ENCODE results near the gene GLB1L2.

Gene GLB1L2

DNA sequence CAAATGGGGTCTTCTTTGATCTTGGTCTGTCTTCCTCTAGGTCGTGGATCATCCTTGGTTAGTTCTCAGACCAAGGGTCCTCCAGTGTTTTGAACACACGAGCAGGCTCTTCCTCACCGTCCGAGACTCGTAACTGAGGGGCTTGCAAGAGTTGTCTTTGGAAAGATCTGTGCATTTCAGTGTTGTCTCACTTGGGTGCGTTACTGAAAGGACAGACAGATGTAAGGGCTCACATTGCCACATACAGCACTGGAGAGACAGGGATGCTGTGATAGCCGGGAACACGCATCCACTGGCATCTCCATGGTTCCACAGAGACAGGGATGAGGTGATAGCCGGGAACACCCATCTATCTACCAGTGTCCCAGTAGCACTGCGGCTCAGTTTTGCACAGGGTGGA lies 15.7 kb downstream of the GLB1L2 start:
- DNase-seq (ENCODE audit: low spot score) = no peak

DNA sequence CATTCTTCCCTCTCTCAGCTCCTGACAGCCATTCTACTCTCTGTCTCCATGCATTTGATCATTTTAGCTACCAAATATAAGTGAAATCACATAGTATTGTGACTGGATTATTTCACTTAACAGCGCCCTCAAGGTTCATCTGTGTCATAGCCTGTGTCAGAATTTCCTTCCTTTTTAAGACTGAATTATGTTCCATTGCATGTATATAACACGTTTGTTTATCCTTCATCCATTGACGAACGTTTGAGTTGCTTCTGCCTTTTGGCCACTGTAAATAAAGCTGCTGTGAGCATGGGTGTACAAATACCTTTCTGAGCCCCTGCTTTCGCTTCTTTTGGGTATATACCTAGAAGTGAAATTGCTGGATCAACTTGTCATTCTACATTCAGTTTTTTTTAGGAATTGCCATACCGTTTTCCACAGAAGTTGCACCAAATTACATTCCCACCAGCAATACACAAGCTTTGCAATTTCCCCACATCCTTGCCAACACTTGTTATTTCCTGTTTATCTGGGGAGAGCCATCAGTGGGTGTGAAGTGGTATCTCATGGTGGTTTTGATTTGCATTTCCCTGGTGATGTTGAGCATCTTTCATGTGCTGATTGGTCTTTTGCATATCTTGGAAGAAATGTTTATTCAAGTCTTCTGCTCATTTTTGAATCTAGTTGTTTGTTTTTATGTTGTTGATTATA lies 17.5 kb downstream of the GLB1L2 start:
- DNase-seq (ENCODE audit: low spot score) = no peak

DNA sequence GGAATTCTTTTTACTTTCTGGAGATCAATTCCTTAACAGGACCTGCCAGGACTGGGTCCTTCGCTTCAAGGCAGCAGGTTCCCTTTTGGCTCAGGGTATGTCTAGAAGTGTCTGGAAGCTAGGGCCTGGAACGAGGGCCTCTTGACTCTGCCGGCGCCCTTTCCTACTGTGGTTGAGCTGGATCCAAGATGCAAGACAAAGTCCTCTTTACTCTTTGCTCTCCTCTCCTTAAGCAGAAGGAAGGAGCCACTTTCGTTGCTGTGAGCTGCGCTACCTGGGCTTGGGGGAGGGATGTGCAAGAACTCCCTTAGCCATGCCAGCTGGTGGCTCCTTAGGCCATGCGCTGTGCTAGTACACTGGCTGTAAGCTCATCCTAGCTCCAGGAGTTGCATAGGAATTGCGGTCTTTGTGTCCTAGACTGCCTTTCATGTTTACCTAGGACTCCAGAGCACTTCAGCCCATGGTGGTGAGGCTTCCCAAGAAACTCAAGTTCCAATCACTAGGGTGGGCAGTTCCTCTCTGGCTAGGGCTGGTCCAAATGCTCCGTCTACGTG lies 18.1 kb downstream of the GLB1L2 start:
- DNase-seq (ENCODE audit: low spot score) = no peak

DNA sequence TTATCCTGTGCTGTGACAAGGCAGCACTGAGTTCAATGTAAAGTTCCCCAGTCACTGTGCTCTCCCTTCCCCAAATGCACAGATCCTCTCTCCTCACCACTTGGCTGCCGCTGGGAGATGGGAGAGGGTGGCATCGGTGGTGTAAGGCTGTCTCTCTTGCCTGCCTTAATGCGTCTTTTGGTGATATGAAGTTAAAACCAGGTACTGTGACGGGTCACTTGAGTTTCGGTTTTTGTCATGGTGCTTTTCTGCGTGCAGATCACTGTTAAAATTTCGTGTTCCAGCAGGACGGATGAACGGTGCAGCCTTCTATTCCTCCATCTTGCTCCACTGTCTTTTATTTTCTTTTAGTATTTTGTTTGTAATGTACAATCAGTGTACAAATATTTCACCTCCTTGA lies 18.6 kb downstream of the GLB1L2 start:
- DNase-seq (ENCODE audit: low spot score) = no peak

DNA sequence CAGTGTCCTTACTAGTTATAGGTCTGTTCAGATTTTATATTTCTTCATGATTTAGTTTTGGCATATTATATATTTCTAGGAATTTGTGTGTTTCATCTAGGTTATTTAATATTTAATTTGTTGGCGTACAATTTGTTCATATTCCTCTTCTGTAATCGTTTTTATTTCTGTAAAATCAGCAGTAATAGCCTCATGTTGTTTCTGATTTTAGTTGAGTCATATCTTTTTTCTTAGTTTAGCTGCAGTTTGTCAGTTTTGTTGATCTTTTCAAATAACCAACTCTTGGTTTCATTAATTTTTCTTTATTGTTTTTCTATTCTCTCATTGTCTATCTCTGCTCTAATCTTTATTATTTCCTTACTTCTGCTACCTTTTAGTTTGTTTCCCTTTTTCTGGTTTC lies 20.3 kb downstream of the GLB1L2 start:
- no peak for DNase-seq (ENCODE audit: low spot score)

DNA sequence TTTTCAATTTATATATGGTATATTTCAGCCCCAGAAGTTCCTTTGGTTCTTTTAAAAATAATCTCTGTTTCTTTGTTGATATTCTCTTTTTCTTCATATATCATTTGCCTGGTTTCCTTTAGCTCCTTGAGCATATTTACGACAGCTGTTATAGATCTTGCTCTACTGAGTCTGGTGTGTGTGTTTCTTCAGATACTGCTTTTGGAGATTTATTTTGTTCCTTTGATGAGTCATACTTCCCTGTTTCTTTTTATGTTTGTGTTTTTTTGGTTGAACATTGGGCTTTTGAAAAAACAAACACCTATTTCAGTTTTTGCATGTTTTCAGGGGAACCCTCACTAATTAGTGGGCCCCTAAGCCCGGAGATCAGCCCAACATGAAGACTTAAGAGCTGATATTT lies 23.3 kb downstream of the GLB1L2 start:
- no peak for DNase-seq (ENCODE audit: low spot score)

DNA sequence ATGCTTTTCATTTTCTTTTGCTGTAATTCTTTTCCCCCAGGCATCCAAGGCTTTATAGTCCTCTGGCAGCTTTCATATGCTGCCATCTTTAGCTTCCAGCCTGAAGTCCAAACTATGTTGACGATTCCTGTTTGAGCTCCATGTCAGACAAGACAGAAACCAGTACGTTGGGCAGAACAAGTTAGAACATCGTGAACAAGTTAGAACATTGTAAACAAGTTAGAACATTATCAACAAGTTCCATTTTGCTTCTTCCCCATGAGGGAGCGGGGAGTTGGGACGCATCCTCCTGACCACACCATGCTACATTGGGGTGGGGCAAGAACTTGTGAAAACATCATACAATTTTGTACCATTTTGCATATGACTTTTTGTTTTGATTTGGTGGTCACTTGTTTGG lies 23.9 kb downstream of the GLB1L2 start:
- DNase-seq (ENCODE audit: low spot score) = peak; percentile 26

DNA sequence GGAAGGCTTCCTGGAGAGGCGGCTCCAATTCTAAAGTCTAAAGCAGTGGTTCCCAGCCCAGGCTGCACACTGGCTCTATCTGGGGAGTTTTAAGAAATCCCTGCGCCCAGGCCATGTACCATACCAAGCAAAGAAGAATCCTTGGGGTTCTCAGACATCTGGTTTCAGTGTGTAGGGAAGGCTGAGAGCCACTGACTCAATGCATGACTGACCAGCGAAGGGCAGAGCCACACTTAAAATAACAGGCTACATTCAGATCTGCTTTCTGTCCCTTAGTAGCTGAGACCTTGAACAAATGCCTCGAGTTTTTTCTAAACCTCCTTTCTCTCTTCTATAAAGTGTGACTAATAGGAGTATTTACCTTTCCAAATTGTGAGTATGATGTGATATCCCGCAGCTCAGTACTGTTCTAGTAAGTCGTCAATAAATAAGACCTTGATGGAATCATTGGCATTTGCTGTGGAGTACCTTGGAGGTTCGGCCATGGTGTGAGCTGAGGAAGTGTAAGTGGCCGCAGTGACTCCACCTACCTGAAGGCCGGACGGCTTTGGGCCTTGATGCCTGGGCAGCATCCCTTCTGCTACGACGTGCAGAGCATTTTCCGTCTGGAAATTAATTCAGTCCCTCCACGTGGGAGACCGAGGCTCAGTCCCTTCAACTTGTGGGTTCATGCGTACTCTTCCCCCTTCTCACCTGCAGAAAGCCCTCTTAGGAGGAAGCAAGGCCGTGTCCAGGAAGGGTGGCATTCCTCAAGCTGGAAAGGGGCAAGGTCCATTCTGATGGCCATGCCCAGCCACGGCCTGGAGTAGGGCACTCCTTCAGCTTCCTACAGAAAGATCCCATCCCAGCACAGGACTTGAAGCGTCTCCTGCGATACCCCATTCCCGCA lies 25.1 kb downstream of the GLB1L2 start:
- DNase-seq (ENCODE audit: low spot score) = peak; percentile 37

DNA sequence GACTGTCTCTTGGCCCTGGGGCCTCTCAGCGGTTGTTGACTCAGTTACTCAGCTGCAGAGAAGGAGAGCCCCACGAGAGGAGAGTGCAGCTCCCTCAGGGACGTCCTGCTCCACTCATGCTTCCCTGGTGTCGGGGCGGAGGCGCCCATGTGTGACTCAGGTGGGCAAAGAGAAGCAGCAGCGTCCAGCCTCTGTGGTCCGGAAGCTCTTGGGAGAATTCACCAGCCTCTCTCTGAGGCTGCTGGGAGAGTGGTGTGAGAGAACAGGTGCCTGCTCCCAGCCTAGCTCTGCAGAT lies 25.7 kb downstream of the GLB1L2 start:
- peak; percentile 36 for DNase-seq (ENCODE audit: low spot score)

DNA sequence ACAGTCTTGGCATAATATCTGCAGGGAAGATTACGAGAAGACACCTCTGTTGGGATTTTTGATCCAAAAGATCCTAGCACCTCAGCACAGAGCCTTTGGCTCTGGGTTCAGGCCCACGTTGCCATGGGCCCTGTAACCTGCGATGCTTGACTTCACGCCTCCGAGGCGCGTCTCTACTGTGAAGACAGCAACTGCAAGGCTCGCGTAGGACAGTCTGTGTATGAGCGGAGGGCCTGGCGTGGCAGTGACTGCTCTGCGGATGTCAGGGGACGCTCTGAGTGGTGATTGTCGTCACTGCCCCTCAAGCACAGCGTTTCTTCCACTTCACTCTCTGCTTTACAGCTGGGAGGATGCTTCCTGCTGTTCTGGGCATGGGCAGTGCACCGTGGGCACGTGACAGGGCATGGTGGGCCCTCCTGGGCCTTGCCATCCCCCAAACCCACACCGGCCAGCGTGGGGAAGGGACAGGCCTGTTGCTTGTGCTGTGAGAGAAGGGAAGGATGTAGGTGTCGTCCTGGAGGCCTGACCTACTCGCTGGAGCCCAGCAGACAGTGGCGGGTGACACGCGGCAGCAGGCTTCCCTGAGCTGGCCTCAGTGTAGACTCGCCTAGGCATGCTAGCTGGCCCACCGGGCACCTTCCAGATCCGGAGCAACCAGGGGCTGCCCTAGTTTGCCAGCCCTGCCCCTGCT lies 26.5 kb downstream of the GLB1L2 start:
- peak; percentile 62 for DNase-seq (ENCODE audit: low spot score)

DNA sequence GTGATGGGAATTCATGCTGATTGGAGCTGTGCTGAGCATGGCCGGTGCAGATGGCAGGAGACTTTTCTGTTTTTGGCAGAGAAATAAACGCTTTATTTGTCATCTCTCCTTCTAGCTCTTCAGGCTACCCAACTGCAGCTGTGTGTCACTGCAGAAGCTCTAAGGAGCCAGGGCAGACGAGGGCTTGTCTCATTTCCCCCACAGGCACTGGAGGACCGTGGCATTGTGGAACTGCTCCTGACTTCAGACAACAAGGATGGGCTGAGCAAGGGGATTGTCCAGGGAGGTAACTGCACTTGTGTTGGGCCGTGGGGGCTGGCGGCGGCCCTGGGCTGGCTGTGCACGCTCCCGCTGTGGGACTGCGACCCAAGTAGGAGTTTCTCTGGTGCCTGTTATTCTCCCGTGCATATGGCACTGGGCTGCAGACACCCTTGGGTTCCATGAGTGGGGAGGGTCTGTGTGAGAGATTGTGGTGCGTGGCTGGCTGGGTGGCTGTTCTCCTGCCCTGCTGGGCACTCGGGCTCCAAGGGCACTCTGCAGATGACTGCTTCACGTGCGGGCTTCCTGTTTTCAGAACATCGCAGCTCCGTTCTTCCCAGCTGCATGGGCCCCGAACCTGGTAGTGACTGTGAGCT lies 27.2 kb downstream of the GLB1L2 start:
- peak; percentile 38 for DNase-seq (ENCODE audit: low spot score)

DNA sequence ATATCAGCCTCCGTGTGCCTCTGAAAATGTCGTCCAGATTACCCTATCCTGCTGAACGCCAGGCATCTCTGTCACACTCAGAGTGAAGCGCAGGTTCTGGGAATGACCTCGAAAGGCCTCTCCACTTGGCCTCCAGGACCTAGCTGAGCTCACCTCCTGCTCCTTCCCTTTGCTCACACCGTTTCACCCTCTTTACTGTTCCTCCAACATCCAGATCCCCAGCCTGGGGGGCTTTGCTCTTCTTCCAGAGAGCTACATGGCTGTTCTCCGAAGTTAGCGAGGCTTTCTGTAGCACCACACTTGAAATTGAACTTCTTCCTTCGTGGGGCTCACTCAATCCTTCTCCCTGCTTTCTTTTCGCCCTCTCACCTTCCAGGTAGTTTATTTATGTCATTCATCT lies 27.9 kb downstream of the GLB1L2 start:
- DNase-seq (ENCODE audit: low spot score) = peak; percentile 25

DNA sequence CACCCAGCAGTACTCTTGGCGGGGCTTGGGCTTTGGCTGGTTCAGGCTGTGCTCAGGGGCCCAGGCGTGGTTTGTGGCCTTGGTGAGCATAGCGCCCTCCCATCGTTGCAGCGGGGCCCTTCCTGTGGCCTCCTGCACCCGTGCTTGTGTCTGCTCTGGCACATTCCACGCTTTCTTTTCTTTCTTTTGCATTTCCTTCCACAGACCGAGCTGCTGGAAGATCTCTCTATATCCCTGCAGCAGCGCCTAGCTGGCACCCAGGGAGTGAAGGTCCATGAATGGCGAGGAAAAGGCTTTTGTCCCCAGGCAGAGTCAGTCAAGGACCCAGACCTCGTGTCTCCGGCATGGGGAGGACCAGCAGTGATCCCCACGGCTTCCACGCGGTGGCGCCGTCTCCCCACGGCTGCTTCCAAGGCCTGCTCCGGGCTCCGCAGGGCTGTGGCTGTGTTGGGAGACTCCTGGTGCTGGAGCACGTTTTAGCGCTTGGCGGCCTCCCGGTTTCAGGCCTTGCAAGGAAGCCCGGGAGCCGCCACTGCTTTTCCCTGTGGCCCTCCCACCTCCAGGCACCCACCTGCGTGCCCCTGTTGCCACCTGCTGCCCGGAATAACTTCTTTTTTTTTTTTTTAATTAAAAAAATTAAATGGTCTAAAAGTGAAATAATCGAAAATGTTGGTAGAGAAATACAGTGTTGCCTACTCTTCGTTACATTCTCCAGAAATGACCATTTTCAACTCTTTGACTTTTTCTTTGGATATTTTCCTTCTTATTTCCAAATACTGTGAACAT lies 28.5 kb downstream of the GLB1L2 start:
- peak; percentile 87 for DNase-seq (ENCODE audit: low spot score)

DNA sequence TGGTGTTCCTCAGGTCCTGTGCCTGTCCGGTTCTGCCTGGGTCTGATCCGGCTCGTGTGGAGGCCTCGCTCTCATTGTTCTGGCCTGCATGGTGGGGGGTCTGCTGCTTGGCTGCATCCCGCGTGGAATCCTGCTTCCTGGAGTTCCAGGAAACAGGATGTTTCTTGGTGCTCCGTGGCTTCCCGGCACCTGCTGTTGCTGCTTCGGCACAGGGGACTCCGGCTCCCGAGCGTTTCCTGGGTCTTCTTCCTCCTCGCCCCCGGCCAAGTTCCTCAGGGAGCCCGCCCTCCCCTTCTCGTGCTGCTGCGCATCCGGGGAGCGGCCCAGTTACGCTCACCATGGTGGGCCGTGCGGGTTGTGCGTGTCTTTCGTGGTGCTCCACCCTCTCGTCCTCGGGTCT lies 29.9 kb downstream of the GLB1L2 start:
- DNase-seq (ENCODE audit: low spot score) = peak; percentile 62

DNA sequence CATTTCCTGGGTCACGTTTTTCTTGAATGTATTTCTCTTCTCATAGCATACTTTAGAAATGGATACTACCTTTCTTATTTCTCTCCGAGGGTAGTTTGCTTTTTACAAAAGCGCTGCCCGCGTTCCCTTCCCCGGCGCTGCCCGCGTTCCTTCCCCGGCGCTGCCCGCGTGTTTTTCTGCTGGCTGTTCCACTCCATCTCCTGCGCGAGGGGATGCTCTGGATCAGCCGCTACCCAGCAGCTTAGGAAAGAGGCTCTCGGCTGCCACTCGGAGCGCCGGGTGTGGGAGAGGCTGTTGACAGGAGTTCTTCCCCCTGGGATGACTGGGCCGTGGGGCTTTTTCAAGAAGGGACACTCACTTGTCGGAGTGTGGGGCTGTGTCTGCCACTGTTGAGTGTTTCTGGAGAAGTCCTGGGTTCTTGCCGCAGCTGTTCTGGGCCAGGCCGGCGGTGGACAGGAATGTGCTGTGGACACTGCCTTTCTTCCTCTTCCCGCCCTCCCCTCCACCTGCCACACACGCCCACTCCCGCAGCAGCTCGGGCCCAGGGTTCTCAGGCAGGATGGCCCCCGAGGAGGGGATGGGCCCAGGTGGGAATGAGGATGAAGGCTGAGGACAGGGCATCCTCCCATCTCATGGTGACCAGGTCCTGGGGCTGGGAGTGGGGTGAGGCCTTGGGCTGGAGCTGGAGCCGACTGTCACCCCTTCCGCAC lies 30.6 kb downstream of the GLB1L2 start:
- DNase-seq (ENCODE audit: low spot score) = no peak

DNA sequence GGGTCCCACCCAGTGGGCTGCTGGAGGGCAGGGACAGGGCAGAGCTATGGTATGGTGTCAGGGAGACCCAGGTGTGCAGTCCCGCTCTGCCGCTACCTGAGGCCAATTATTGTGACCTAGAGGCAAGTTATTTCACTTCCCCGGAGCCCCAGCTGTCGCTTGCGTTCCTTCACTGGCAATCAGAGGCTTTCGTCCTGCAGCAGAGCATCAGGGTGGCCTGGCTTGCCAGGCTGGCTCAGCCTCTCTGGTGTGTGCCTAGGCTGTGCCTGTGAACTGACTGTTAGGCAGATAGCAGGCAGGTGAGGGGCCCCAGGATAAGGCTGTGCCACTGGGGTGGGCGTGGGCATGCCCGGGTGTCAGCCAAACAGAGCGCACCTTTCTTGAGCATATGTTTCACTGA lies 31.4 kb downstream of the GLB1L2 start:
- DNase-seq (ENCODE audit: low spot score) = no peak

DNA sequence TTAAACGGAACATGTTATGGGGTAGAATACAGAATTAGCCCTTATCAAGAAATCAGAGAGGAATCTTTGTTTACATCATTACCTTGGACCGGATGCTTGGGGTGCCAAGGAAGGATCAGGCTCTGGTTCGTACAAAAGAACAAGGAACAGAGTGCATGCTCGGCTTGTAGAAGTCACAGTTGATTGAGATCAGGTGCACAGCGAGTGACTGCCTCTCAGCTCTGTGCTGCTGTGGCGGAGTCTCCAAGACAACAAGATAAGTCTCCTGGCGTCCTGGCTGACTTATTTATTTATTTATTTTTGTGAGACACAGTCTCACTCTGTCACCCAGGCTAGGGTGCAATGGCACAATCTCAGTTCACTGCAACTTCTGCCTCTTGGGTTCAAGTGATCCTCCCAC lies 31.8 kb downstream of the GLB1L2 start:
- no peak for DNase-seq (ENCODE audit: low spot score)

DNA sequence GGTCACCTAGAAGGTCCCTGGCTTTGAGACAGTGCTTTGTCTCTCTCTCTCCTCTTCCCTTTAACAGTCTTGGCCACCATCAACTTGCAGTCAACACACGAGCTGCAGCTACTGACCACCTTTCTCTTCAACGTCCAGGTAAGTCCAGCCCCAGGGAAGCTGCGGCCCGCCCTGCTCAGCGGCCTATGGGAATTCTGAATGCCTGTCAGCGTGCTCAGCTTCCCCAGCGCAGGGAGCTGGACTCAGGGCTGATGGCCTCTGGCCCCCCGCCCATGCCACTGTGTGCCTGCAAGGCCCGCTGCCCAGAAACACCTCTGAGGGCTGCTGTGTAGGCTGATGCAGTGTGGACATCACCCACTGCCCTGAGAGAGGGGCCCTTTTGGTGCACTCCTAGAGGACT lies 32.5 kb downstream of the GLB1L2 start:
- no peak for DNase-seq (ENCODE audit: low spot score)

DNA sequence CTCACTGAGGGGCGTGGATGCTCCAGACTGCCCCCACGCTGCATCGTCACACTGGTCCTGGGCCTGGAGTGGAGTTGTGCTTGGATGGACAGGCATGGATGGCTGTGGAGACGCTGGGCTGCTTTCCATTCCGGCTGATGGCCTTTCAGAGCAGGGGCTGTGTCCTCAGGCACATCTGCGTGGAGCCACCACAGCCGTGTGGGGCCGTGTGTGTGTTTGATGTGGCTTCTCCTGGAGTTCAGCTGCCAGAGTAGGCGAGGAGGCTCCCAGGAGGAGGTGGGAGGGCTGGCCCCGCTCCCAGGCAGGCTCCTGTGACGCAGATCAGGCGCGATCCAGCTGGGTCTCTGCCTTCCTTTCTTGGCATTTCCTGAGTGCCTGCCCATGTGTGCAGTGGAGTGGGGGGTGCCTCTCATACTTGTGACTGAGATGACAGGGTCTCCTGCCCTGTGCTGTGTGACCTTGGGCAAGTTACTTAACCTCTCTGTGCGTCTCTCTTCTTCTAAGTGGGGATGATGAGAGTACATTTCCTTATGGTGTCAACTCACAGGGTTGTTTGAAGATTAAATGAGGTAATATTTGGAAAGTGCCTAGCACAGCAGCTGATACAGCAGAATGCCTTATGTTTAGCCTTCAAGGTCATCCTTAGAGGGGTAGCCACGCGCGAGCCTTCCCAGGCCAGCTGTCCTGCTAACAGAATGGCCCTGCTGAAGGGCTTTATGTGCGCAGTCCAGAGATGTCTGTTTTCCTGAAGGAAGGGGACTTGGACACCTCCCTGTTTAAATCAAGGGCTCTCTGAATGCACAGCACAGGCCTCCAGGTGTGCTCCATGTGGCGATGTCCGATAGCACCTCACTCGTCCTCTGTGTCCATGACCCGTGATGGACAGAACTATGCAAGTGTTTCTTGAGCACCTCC lies 33.5 kb downstream of the GLB1L2 start:
- DNase-seq (ENCODE audit: low spot score) = no peak

DNA sequence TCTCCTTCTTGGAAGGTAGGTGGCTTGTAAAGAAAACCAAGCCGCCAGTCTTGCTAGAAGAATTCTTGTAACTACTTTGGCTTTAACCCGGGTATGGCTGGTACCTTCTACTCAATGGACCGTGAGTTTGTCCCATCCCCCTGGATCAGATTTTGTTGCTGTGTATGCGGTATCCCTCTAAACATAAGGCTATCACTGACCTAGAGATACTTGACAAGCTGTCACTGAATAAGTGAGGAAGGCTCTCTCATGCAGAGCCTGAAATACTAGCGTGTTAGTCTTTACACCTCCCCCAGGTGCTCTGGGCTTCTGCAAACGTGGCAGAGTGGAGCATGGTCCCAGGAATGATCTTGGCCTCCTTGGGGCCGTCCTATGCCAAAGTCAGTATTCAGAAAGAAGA lies 34.5 kb downstream of the GLB1L2 start:
- DNase-seq (ENCODE audit: low spot score) = no peak
